C4-2B (cell line): ENCODE measurements around the gene ARHGEF12.

Source experiments
- H3K27ac ChIP-seq: fragments of 450-650 bp; 2 replicates; pipeline ENCODE4 v1.5.1; 2017
- ZFX ChIP-seq: fragments of 450-650 bp; IDR thresholded peaks from 2 replicates; pipeline ENCODE4 v1.6.1; 2017
- TF ChIP-seq, protein P1 (sequence below): fragments of 450-650 bp; conservative IDR thresholded peaks from 2 replicates; pipeline ENCODE4 v1.5.1; 2017; ENCODE audit warnings: mild to moderate bottlenecking

The ARHGEF12 gene

GRCh38 chr11:120518356-120518755 lies 182.1 kb downstream of the ARHGEF12 start:
- H3K27ac ChIP-seq: no peak overlapping the region
- TF ChIP-seq ZFX: no peak
- TF ChIP-seq, protein P1, sequence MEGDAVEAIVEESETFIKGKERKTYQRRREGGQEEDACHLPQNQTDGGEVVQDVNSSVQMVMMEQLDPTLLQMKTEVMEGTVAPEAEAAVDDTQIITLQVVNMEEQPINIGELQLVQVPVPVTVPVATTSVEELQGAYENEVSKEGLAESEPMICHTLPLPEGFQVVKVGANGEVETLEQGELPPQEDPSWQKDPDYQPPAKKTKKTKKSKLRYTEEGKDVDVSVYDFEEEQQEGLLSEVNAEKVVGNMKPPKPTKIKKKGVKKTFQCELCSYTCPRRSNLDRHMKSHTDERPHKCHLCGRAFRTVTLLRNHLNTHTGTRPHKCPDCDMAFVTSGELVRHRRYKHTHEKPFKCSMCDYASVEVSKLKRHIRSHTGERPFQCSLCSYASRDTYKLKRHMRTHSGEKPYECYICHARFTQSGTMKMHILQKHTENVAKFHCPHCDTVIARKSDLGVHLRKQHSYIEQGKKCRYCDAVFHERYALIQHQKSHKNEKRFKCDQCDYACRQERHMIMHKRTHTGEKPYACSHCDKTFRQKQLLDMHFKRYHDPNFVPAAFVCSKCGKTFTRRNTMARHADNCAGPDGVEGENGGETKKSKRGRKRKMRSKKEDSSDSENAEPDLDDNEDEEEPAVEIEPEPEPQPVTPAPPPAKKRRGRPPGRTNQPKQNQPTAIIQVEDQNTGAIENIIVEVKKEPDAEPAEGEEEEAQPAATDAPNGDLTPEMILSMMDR: no peak

DNA sequence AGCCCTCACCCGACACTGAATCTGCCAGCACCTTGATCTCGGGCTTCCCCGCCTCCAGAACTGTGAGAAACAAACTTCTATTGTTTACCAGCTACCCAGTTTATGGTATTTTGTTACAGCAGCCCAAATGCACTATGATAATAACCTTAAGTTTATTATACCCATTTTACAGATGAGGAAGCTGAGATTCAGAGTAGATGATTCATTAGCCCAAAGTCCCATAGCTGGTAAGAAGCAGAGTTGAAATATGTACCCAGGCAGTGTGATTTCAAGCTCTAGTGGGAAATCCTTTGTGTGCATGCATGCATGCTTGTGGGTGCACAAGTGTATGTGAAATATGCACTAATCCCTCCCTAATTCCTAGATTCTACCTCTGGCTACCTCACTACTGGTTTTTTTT lies 183.3 kb downstream of the ARHGEF12 start:
- TF ChIP-seq ZFX: no peak
- TF ChIP-seq, protein P1: no peak
- H3K27ac ChIP-seq: no peak overlapping the region

DNA sequence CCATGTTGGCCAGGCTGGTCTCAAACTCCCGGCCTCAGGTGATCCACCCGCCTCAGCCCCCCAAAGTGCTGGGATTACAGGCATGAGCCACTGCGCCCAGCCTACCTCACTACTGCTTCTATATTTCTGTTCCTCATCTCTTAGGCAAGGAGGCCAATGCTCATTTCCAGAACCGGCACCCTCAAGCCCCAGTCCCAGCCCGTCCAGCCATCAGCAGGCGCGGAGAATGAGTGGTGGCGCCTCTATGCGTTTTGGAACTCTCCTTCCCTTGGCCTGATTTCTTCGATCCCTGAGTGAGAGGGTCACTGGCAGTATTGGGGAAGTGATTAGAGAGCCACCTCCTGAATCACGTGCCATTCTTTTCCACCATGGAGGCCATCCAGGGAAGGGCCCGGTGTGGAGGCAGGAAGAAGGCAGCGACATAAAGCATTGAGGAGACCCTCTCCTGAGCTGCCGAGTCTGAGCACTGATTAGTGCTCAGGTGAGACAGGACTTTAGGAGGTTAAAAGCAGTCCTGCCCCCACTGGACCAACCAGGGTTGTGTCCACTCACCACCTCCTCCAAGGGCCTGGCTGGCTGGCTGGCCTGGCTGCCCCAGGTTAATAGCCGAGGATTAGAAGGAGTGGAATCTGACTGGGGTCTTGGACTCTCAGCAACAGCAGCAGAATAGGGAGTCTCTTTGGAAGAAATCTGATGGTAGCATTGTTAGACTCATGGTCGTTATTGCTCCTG lies 184.0 kb downstream of the ARHGEF12 start:
- H3K27ac ChIP-seq: no peak overlapping the region
- TF ChIP-seq, protein P1: no peak
- no peak for TF ChIP-seq ZFX

- H3K27ac ChIP-seq: no peak overlapping the region
- no peak for TF ChIP-seq ZFX
- TF ChIP-seq, protein P1: no peak
Observed at GRCh38 chr11:120521176-120521575, 185.0 kb downstream of the ARHGEF12 start.

- TF ChIP-seq, protein P1: no peak
- no peak for TF ChIP-seq ZFX
Observed at GRCh38 chr11:120522021-120522420, 185.8 kb downstream of the ARHGEF12 start.

DNA sequence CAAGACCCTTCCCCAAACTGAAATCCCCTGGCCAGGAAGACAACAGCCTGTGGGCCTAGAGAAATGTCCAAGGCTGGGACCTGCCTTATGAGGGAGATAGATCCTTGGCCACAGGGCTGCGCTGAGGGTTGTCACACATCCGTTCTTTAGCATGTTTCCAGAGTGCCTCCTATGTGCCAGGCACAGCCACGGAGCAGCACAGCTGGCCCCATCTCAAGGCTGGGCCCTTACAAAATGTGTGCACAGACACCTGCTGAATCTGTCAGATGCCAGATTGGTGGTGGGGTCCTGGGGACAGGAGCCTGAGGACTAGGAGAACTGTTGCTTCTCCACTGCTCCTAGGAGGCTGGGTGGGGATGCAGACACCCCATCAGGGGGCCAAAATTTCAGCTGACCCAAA lies 186.5 kb downstream of the ARHGEF12 start:
- no peak for TF ChIP-seq ZFX
- TF ChIP-seq, protein P1: no peak
- H3K27ac ChIP-seq: no peak overlapping the region

More at GRCh38 chr11:120522021-120522420, 185.8 kb downstream of the ARHGEF12 start:
- H3K27ac ChIP-seq: no peak overlapping the region

GRCh38 chr11:120523196-120523595 lies 187.0 kb downstream of the ARHGEF12 start:
- H3K27ac ChIP-seq: no peak overlapping the region

More at GRCh38 chr11:120523196-120523595, 187.0 kb downstream of the ARHGEF12 start:
- TF ChIP-seq ZFX: no peak
- TF ChIP-seq, protein P1: no peak
